Heart right ventricle (tissue), 16 donors: ENCODE data around the gene GJB2. TPM values are rescaled to one million over a fixed set of nuclear protein-coding genes. Genes with fewer than 3 reads are reported as not detected.
A peak's percentile ranks its signal among the peaks of the same experiment; 100 is the strongest.
"Not testable (repeated sequence)": the region's sequence is repeated elsewhere in the genome, so short reads cannot be mapped to it uniquely, and the experiment has no call there.

ENCODE experiments used
- ATAC-seq, 8 donors: fragments of 200-7000 bp; cut with Tn5 transposase; one replicate each; pipeline ENCODE4 v1.9.1; 2020; ENCODE audit warnings: mild to moderate bottlenecking in 8 of 8, moderate library complexity in 8 of 8, moderate number of reproducible peaks in 1 of 8
- DNase-seq, 2 donors: peaks; one replicate each; pipeline ENCODE4 v3.0.0-alpha.2; 2020
- H3K27ac ChIP-seq, 10 donors: fragments of 200-600 bp; sonication (generic) in 2 of 10; one replicate each; pipeline versions ENCODE4 v1.5.0 to v1.8.0; 2020 to 2022; ENCODE audit warnings: mild to moderate bottlenecking in 3 of 10
- H3K27me3 ChIP-seq, 7 donors: fragments of 200-600 bp; one replicate each; pipeline ENCODE4 v1.8.0; 2021 to 2022; ENCODE audit warnings: mild to moderate bottlenecking in 2 of 7
- H3K36me3 ChIP-seq, 9 donors: fragments of 200-600 bp; sonication (generic) in 1 of 9; one replicate each; pipeline versions ENCODE4 v1.5.0 to v1.8.0; 2020 to 2022; ENCODE audit warnings: mild to moderate bottlenecking in 2 of 9
- H3K4me1 ChIP-seq, 9 donors: fragments of 200-600 bp; sonication (generic) in 1 of 9; one replicate each; pipeline versions ENCODE4 v1.5.0 to v1.8.0; 2020 to 2022; ENCODE audit warnings: mild to moderate bottlenecking in 4 of 9
- H3K4me3 ChIP-seq, 10 donors: fragments of 200-600 bp; sonication (generic) in 2 of 10; one replicate each; pipeline versions ENCODE4 v1.5.0 to v1.8.0; 2020 to 2022; ENCODE audit warnings: mild to moderate bottlenecking in 7 of 10, moderate library complexity in 2 of 10
- H3K9me3 ChIP-seq, 11 donors: fragments of 200-600 bp in 10 of 11; sonication (generic) in 2 of 11; one replicate each; pipeline versions ENCODE4 v1.5.0 to v1.8.0; 2013 to 2022; ENCODE audit warnings: mild to moderate bottlenecking in 2 of 11, control low read depth in 1 of 11, moderate library complexity in 1 of 11
- WGBS, 2 donors: extraction: QIAGEN DNeasy Blood & Tissue Kit; methylation state at CpG; one replicate each; pipeline ENCODE4 v1.1.7; 2013; ENCODE audit warnings: inconsistent platforms in 1 of 2; 5-methylcytosine and 5-hydroxymethylcytosine counted together
- intact Hi-C, 10 donors: fragments of 100-400 bp; cut with DNase I; formaldehyde crosslinking; loops; one replicate each; pipeline versions ENCODE4 v1.11.1 to v1.14.2; 2022
- polyA plus RNA-seq, 2 donors: library from polyadenylated mRNA; stranded (reverse); fragments of 200-250 nt; gene quantifications; one replicate each; pipeline ENCODE4 v1.2.3, GENCODE V29; 2013
- total RNA-seq, 10 donors: library from RNA; stranded (reverse); fragmentation: NEBNext Ultra II Directional in 3 of 10; extraction: Animal tissue kit (Norgen Biotek cat#: 25700) in 3 of 10; gene quantifications; one replicate each; pipeline versions ENCODE4 v1.2.1 to v1.2.4, GENCODE V29; 2021 to 2023
- TF ChIP-seq, protein P1 (sequence below), 9 donors: fragments of 200-600 bp; sonication (generic) in 2 of 9; IDR thresholded peaks; one replicate each; pipeline versions ENCODE4 v1.5.0 to v1.8.0; 2021 to 2022; ENCODE audit warnings: antibody characterized with exemption in 9 of 9, mild to moderate bottlenecking in 5 of 9, moderate library complexity in 1 of 9
- donor health status: Arrhythmogenic right ventricular cardiomyopathy.
- donor health status: ischemic (EF 13 %, LVEDD 7.1; RV severe dilation, severe dysfunction).
- donor health status: healthy with polysubstance abuse.
- donor health status: DM: no; HTN: yes; CAD: no.
- donor health status: DM: no; HTN: no; CAD: no.
- donor health status: ischemic (EF 25% LVEDD 6.9; RV normal size, moderate dysfunction).
- donor health status: ischemic (EF 25% LVEDD 5.7; RV mildly dilated, moderate dysfunction).
- donor health status: healthy.
- donor health status: DM: yes; HTN: yes; CAD: no.
- donor health status: Ischemic cardiomyopathy.
- donor health status: ischemic (EF 35%, LVEDD 5.7; RV mildly dilated, moderate dysfunction).
- donor health status: nonischemic (EF 11% LVEDD 7.7; RV severe dilation, severe dysfunction).
- donor health status: DM: yes; HTN: yes; CAD: no.
- donor health status: PGD.
- donor health status: ischemic (EF 29% LVEDD 5.4; RV normal size, mild dysfunction).
- donor health status: nonischemic (EF 23%, LVEDD 6.1; RV moderate dilation, normal function).

GJB2 gene
- total and polyA plus RNA-seq, 12 donors = 0.09 to 0.90 (median 0.28) TPM; not detected in 1

- TF ChIP-seq, protein P1, sequence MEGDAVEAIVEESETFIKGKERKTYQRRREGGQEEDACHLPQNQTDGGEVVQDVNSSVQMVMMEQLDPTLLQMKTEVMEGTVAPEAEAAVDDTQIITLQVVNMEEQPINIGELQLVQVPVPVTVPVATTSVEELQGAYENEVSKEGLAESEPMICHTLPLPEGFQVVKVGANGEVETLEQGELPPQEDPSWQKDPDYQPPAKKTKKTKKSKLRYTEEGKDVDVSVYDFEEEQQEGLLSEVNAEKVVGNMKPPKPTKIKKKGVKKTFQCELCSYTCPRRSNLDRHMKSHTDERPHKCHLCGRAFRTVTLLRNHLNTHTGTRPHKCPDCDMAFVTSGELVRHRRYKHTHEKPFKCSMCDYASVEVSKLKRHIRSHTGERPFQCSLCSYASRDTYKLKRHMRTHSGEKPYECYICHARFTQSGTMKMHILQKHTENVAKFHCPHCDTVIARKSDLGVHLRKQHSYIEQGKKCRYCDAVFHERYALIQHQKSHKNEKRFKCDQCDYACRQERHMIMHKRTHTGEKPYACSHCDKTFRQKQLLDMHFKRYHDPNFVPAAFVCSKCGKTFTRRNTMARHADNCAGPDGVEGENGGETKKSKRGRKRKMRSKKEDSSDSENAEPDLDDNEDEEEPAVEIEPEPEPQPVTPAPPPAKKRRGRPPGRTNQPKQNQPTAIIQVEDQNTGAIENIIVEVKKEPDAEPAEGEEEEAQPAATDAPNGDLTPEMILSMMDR (IDR thresholded peaks at IDR 0.05) = no peak
- peaks cover 0 to 94% (median 85%) of the 10 kb centered on the region in 7 donors for H3K27me3 ChIP-seq
- H3K36me3 ChIP-seq = no peaks in the 10 kb centered on the region
- peak overlapping the region in 9 of 10 donors; percentile 49 to 66 (median 63) for H3K4me3 ChIP-seq
- H3K27ac ChIP-seq = peak overlapping the region in 9 of 10 donors; percentile 68 to 89 (median 80)
- intact Hi-C loops = loop anchor here (1.0 to 10.0 kb wide), 10 partner anchors 19 to 175 kb away; no protein-coding TSS in a partner anchor
- ATAC-seq (no peak), DNase-seq (no peak)
- WGBS, 2 donors = 20 to 22% methylated on average over 18 of the region's 18 CpGs
- peaks cover 0 to 23% (median 12%) of the 10 kb centered on the region in 9 donors for H3K4me1 ChIP-seq
- no peaks in the 10 kb centered on the region for H3K9me3 ChIP-seq
These were observed 33.0 kb downstream of the GJB2 start for GRCh38 chr13:20159646-20160305.

GRCh38 chr13:20157151-20157796 is 35.5 kb downstream of the GJB2 start:
- Histone ChIP-seq H3K4me1 (peaks cover 0 to 23% (median 12%) of the 10 kb centered on the region in 9 donors), H3K27me3 (peaks cover 0 to 92% (median 76%) of the 10 kb centered on the region in 7 donors)

GRCh38 chr13:20156702-20157101 is 36.0 kb downstream of the GJB2 start:
- H3K27ac ChIP-seq = no peak overlapping the region
- intact Hi-C loops = no loop called here
- no peaks in the 10 kb centered on the region for H3K9me3 ChIP-seq
- H3K27me3 ChIP-seq = peaks cover 0 to 91% (median 76%) of the 10 kb centered on the region in 7 donors
- peaks cover 0 to 19% (median 12%) of the 10 kb centered on the region in 9 donors for H3K4me1 ChIP-seq
- WGBS, 2 donors = 28 to 32% methylated on average over 2 of the region's 2 CpGs
- H3K36me3 ChIP-seq = no peaks in the 10 kb centered on the region
- no peak for DNase-seq
- ATAC-seq = no peak
- no peak overlapping the region for H3K4me3 ChIP-seq
- TF ChIP-seq, protein P1 (IDR thresholded peaks at IDR 0.05) = no peak

More at GRCh38 chr13:20157151-20157796, 35.5 kb downstream of the GJB2 start:
- WGBS, 2 donors = 38 to 47% methylated on average over 3 of the region's 3 CpGs
- no peak overlapping the region for H3K27ac ChIP-seq
- ATAC-seq = no peak
- DNase-seq = no peak
- intact Hi-C loops = no loop called here
- TF ChIP-seq, protein P1 (IDR thresholded peaks at IDR 0.05) = no peak
- no peaks in the 10 kb centered on the region for H3K9me3 ChIP-seq
- no peaks in the 10 kb centered on the region for H3K36me3 ChIP-seq
- H3K4me3 ChIP-seq = no peak overlapping the region

- DNase-seq, H3K27ac ChIP-seq, H3K4me3 ChIP-seq, intact Hi-C loops, H3K36me3 ChIP-seq, ATAC-seq, H3K9me3 ChIP-seq: not testable (repeated sequence)
- H3K4me1 ChIP-seq = peaks cover 0 to 23% (median 6%) of the 10 kb centered on the region in 9 donors
- peaks cover 0 to 69% (median 53%) of the 10 kb centered on the region in 7 donors for H3K27me3 ChIP-seq
- 89 to 98% methylated on average over 2 of the region's 2 CpGs for WGBS, 2 donors
These were observed 39.4 kb downstream of the GJB2 start for GRCh38 chr13:20153290-20153689.
